Measurements from ENCODE around the gene TCF4.

The TCF4 gene

DNA sequence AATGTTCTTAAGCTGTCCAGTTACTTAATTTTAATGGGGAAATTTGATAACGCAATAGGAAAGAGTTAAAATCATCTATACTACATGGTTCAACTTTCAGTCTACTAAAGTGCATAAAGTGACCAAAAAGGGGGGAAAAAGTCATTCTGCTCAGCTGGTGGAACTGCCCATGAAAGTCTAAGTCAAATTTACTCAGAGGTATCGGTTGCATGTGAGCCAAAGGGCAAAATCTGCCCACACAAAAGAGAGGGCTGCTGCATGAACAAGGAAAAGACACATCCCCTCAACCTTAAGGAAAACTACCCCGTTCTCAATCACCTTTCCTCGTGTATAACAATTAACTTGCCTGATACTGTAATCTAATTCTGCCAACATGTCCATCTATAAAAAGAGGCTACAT lies 126.1 kb downstream of the TCF4 start:
- no peak for ATAC-seq
- TF ChIP-seq OSR1 (CRISPR knock-in tag; IDR thresholded peaks at IDR 0.05) (no peak), ARNTL (CRISPR knock-in tag; IDR thresholded peaks at IDR 0.05; ENCODE audit: borderline replicate concordance, low read depth) (no peak), TCF4 (CRISPR knock-in tag; IDR thresholded peaks at IDR 0.05; ENCODE audit: borderline replicate concordance) (no peak), ZNF70 (CRISPR knock-in tag; IDR thresholded peaks at IDR 0.05) (no peak), SNAI2 (CRISPR knock-in tag; IDR thresholded peaks at IDR 0.05) (no peak), ISL1 (CRISPR knock-in tag; IDR thresholded peaks at IDR 0.05) (no peak), BACH2 (CRISPR knock-in tag; IDR thresholded peaks at IDR 0.05; ENCODE audit: borderline replicate concordance) (no peak), TOX (CRISPR knock-in tag; IDR thresholded peaks at IDR 0.05; ENCODE audit: borderline replicate concordance) (no peak), RARB (CRISPR knock-in tag; IDR thresholded peaks at IDR 0.05) (no peak), ZFP3 (CRISPR knock-in tag; IDR thresholded peaks at IDR 0.05) (no peak), ESRRG (CRISPR knock-in tag; IDR thresholded peaks at IDR 0.05) (no peak), GLIS3 (CRISPR knock-in tag; IDR thresholded peaks at IDR 0.05) (no peak)
- TF ChIP-seq, protein P1, sequence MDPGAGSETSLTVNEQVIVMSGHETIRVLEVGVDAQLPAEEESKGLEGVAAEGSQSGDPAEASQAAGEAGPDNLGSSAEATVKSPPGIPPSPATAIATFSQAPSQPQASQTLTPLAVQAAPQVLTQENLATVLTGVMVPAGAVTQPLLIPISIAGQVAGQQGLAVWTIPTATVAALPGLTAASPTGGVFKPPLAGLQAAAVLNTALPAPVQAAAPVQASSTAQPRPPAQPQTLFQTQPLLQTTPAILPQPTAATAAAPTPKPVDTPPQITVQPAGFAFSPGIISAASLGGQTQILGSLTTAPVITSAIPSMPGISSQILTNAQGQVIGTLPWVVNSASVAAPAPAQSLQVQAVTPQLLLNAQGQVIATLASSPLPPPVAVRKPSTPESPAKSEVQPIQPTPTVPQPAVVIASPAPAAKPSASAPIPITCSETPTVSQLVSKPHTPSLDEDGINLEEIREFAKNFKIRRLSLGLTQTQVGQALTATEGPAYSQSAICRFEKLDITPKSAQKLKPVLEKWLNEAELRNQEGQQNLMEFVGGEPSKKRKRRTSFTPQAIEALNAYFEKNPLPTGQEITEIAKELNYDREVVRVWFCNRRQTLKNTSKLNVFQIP (CRISPR knock-in tag; IDR thresholded peaks at IDR 0.05; ENCODE audit: borderline replicate concordance, low read depth) = no peak
- TF ChIP-seq, protein P2, sequence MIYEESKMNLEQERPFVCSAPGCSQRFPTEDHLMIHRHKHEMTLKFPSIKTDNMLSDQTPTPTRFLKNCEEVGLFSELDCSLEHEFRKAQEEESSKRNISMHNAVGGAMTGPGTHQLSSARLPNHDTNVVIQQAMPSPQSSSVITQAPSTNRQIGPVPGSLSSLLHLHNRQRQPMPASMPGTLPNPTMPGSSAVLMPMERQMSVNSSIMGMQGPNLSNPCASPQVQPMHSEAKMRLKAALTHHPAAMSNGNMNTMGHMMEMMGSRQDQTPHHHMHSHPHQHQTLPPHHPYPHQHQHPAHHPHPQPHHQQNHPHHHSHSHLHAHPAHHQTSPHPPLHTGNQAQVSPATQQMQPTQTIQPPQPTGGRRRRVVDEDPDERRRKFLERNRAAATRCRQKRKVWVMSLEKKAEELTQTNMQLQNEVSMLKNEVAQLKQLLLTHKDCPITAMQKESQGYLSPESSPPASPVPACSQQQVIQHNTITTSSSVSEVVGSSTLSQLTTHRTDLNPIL (CRISPR knock-in tag; IDR thresholded peaks at IDR 0.05; ENCODE audit: low read depth) = no peak

DNA sequence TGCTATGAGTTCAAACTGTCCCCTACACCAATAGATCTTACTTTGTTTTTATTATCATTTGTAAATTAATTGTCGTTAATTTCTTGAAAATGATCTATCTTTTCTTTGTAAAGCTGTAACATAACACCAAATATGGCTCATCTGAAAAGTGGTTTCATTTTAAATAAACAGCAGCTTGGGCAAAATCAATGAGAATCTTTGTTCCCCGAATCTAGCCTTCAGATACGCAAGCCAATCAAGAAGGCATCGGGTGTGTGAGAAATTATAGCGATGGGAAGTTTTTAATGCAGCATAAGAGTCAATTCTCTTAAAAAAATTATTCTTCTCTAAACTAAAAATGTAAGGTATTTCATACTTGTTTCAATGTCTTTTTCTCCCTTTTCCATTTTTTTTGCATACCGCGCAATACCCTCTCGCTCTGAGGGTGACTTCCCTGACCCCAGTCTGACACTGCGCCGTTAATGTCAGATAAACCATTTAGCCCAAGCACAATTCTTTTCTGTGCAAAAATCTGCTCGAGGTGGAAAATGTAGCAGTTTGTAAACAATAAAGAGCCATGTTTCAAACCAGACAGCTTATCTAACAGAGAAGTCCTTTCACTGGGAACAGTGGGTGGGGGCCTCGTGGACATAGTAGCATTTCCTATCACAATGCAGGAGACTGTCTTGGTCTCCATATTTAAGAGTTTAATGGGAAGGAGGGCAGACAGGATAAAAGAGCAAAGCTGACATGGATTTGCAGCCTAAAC lies 129.4 kb downstream of the TCF4 start:
- ATAC-seq = no peak
- TF ChIP-seq ZFP3 (CRISPR knock-in tag; IDR thresholded peaks at IDR 0.05) = no peak
- no peak for TF ChIP-seq CSDC2 (CRISPR knock-in tag; IDR thresholded peaks at IDR 0.05)
- TF ChIP-seq TCF4 (CRISPR knock-in tag; IDR thresholded peaks at IDR 0.05; ENCODE audit: borderline replicate concordance) = no peak
- TF ChIP-seq ZFP30 (CRISPR knock-in tag; IDR thresholded peaks at IDR 0.05) = no peak
- no peak for TF ChIP-seq BACH2 (CRISPR knock-in tag; IDR thresholded peaks at IDR 0.05; ENCODE audit: borderline replicate concordance)
- no peak for TF ChIP-seq ESRRG (CRISPR knock-in tag; IDR thresholded peaks at IDR 0.05)
- no peak for TF ChIP-seq ZNF70 (CRISPR knock-in tag; IDR thresholded peaks at IDR 0.05)
- no peak for TF ChIP-seq TSHZ2 (CRISPR knock-in tag; IDR thresholded peaks at IDR 0.05)
- no peak for TF ChIP-seq GLIS3 (CRISPR knock-in tag; IDR thresholded peaks at IDR 0.05)
- TF ChIP-seq ZNF565 (CRISPR knock-in tag; conservative IDR thresholded peaks at IDR 0.05; ENCODE audit: low read depth) = no peak

GRCh38 chr18:55457028-55457427 lies 131.0 kb downstream of the TCF4 start:
- no peak for TF ChIP-seq ARNTL (CRISPR knock-in tag; IDR thresholded peaks at IDR 0.05; ENCODE audit: borderline replicate concordance, low read depth)
- no peak for TF ChIP-seq TOX (CRISPR knock-in tag; IDR thresholded peaks at IDR 0.05; ENCODE audit: borderline replicate concordance)
- no peak for TF ChIP-seq ZC3H10 (CRISPR knock-in tag; IDR thresholded peaks at IDR 0.05)
- no peak for TF ChIP-seq GLIS3 (CRISPR knock-in tag; IDR thresholded peaks at IDR 0.05)
- ATAC-seq = no peak

DNA sequence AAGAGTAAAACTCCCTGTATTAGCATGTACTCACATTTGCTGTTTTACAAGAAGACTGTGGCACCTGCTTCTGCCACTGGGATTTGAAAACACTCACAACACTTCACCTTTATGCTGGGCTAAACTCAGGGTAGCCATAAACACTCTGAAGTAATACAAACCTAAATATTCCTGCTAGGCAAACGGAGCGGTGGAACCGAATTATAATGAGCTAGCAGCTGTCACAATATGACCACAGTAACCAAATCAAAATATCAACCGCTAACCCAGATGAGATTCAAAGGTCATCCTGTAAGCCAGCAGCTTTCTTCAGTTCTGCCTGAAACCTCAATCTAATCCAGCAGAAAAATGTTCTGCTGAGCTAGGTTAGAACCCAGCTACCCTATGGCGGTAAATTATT lies 132.1 kb downstream of the TCF4 start:
- TF ChIP-seq, protein P2 (CRISPR knock-in tag; IDR thresholded peaks at IDR 0.05; ENCODE audit: low read depth) = no peak
- no peak for TF ChIP-seq ZNF70 (CRISPR knock-in tag; IDR thresholded peaks at IDR 0.05)
- TF ChIP-seq GLIS3 (CRISPR knock-in tag; IDR thresholded peaks at IDR 0.05) = no peak
- no peak for TF ChIP-seq TSHZ2 (CRISPR knock-in tag; IDR thresholded peaks at IDR 0.05)
- no peak for TF ChIP-seq ZFP30 (CRISPR knock-in tag; IDR thresholded peaks at IDR 0.05)
- TF ChIP-seq ARNTL (CRISPR knock-in tag; IDR thresholded peaks at IDR 0.05; ENCODE audit: borderline replicate concordance, low read depth) = no peak
- TF ChIP-seq, protein P3, sequence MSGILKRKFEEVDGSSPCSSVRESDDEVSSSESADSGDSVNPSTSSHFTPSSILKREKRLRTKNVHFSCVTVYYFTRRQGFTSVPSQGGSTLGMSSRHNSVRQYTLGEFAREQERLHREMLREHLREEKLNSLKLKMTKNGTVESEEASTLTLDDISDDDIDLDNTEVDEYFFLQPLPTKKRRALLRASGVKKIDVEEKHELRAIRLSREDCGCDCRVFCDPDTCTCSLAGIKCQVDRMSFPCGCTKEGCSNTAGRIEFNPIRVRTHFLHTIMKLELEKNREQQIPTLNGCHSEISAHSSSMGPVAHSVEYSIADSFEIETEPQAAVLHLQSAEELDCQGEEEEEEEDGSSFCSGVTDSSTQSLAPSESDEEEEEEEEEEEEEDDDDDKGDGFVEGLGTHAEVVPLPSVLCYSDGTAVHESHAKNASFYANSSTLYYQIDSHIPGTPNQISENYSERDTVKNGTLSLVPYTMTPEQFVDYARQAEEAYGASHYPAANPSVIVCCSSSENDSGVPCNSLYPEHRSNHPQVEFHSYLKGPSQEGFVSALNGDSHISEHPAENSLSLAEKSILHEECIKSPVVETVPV (CRISPR knock-in tag; IDR thresholded peaks at IDR 0.05) = no peak
- no peak for TF ChIP-seq TOX (CRISPR knock-in tag; IDR thresholded peaks at IDR 0.05; ENCODE audit: borderline replicate concordance)
- ATAC-seq = no peak

Measured in SK-N-SH treated with all-trans-retinoic acid at 6 μM for 48 hours (cell line).